ENCODE measurements around the gene NUP98. TPM values are rescaled to one million over a fixed set of nuclear protein-coding genes. Genes with fewer than 3 reads are reported as not detected.

NUP98 gene
- total RNA-seq, 1 experiment from 2014 or later = 59.7 TPM

- ChIA-PET CTCF (interaction anchor here (0.7 to 1.9 kb wide), 3 partner anchors 33 to 719 kb away, joined by 4 to 8 read pairs (median 4); no protein-coding TSS in a partner anchor), POLR2A (ENCODE audit: unreplicated experiment) (interaction anchor here (0.7 kb wide), 1 partner anchor 897 kb away, joined by 4 read pairs; no protein-coding TSS in a partner anchor)
- Histone ChIP-seq H3K9me3 (ENCODE audit: insufficient read depth, low read depth) (no peaks in the 10 kb centered on the region), H2AFZ (peak within 1 kb of the TSS; percentile 87), H4K20me1 (ENCODE audit: insufficient read depth) (no peaks in the 10 kb centered on the region), H3K9me2 (ENCODE audit: insufficient read depth) (no peaks in the 10 kb centered on the region), H3K36me3 (ENCODE audit: low read depth) (no peaks in the 10 kb centered on the region), H3K4me3 (peak within 1 kb of the TSS; percentile 86), H3K27me3 (ENCODE audit: insufficient read depth, low read depth) (no peaks in the 10 kb centered on the region), H3K79me2 (ENCODE audit: low read depth) (0 out of 2 replicates have a peak, but pooled peaks cover 4% of the 10 kb centered on the region), H3K27ac (peak within 1 kb of the TSS; percentile 32; the same call in 1 of the 2 replicates), H3F3A (ENCODE audit: insufficient read depth, low read depth) (no peaks in the 10 kb centered on the region), H3K4me1 (replicated peaks; ENCODE audit: insufficient read depth) (peaks cover 3% of the 10 kb centered on the region), H3K4me2 (peak within 1 kb of the TSS; percentile 62)
- TSS peak; percentile 59 for BruUV-seq (replicated peaks)
- intact Hi-C loops (cut with micrococcal nuclease; ENCODE audit: unreplicated experiment) = loop anchor here (2.0 kb wide), 1 partner anchor 33 kb away; the partner anchor contains the start of gene RHOG
- TF ChIP-seq EZH2 (IDR thresholded peaks at IDR 0.05; ENCODE audit: low read depth) = no peak
- TF ChIP-seq CTCF (conservative IDR thresholded peaks at IDR 0.05) = peak; percentile 64; the same call in 1 of the 2 replicates
- peak; percentile 62 to 63 for DNase-seq
Measured at GRCh38 chr11:3807909-3808860, 10.8 kb upstream of the NUP98 start, which contains the start of gene PGAP2. PGAP2 (plus strand) TSS chr11:3808560; CDS start chr11:3811260, 2,700 bp downstream.

- H3K4me3 ChIP-seq = no peak overlapping the region
- intact Hi-C loops (cut with micrococcal nuclease; ENCODE audit: unreplicated experiment) = no loop called here
- no peaks in the 10 kb centered on the region for H3K9me3 ChIP-seq (ENCODE audit: insufficient read depth, low read depth)
- H3F3A ChIP-seq (ENCODE audit: insufficient read depth, low read depth) = no peaks in the 10 kb centered on the region
- H3K36me3 ChIP-seq (ENCODE audit: low read depth) = no peaks in the 10 kb centered on the region
- no peaks in the 10 kb centered on the region for H3K27me3 ChIP-seq (ENCODE audit: insufficient read depth, low read depth)
- no peak overlapping the region for H3K4me2 ChIP-seq
- ChIA-PET CTCF (no interaction called here), POLR2A (ENCODE audit: unreplicated experiment) (no interaction called here)
- TF ChIP-seq CTCF (conservative IDR thresholded peaks at IDR 0.05) (no peak), EZH2 (IDR thresholded peaks at IDR 0.05; ENCODE audit: low read depth) (no peak)
- H3K27ac ChIP-seq = no peak overlapping the region
- no peaks in the 10 kb centered on the region for H3K9me2 ChIP-seq (ENCODE audit: insufficient read depth)
- peaks cover 3% of the 10 kb centered on the region; the same call in 1 of the 2 replicates for H3K4me1 ChIP-seq (replicated peaks; ENCODE audit: insufficient read depth)
- no TSS peak for BruUV-seq (replicated peaks)
- no peak for DNase-seq
- H4K20me1 ChIP-seq (ENCODE audit: insufficient read depth) = no peaks in the 10 kb centered on the region
- H3K79me2 ChIP-seq (ENCODE audit: low read depth) = no peaks in the 10 kb centered on the region
- no peak overlapping the region for H2AFZ ChIP-seq
Measured at GRCh38 chr11:3803726-3804495, 6.6 kb upstream of the NUP98 start.
